GM19395 (cell line): ENCODE data around the gene EXOC3L2.

ENCODE experiments used
- ATAC-seq: cut with Tn5 transposase; IDR thresholded peaks from one replicate; pipeline ENCODE4 v1.9.1; 2021; ENCODE audit warnings: mild to moderate bottlenecking, moderate library complexity; ENCODE audit not compliant: unreplicated experiment

The EXOC3L2 gene

GRCh38 chr19:45163751-45164460 lies 81.3 kb downstream of the EXOC3L2 start:
- ATAC-seq, result no peak

DNA sequence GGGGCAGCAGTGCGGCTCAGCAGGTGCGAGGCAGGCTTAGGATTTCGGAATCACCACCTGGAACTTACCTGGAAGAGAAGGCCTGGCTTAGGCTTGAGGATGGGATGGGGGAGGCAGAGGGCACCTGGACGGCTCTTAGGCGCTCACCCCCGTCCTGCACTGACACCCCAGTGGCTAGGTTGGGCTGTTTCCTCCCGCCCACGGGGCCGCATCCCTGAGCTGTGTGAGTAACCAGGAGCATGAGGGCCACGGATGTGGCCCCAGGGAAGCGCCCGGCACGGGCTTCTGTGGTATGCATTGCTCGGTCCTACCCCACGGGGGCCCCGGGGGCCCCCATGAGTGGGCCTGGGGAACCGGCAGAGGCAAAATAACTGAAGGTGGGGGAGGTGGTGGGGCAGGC lies 82.1 kb downstream of the EXOC3L2 start:
- no peak for ATAC-seq

DNA sequence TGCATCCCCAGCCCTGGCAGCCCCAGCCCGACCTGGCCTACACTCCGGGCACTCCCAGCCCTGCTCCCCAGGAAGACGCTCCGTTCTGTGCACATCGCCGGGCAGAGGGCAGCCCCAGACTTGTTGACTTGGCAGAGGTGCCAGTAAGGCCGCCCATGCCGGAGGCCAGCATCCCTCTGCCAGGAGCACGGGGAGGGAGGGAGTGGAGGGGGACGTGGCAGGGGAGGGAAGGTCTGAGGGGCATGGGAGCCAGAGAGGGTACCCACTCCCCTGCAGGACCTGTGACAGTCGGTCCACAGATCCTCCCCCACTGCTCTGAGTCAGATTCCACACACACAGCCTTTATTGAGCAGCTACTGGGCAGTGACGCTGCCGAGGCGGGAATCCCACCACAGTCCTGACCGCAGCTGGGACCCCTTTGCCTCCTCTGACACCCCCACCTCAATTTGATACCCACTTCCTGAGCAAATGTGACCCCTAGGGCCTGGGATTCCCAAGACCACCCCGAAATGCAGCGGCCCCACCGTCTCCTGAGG lies 82.5 kb downstream of the EXOC3L2 start:
- no peak for ATAC-seq
